GM21786 (cell line): ENCODE measurements around the gene ADAM12.
"Not testable (repeated sequence)": the region's sequence is repeated elsewhere in the genome, so short reads cannot be mapped to it uniquely, and the experiment has no call there.

Source experiments
- ATAC-seq: cut with Tn5 transposase; IDR thresholded peaks from one replicate; pipeline ENCODE4 v1.9.1; 2021; ENCODE audit not compliant: unreplicated experiment

ADAM12 gene

GRCh38 chr10:126196281-126196680, 192.0 kb downstream of the ADAM12 start:
- no peak for ATAC-seq

GRCh38 chr10:126191192-126191591, 197.1 kb downstream of the ADAM12 start:
- no peak for ATAC-seq

- no peak for ATAC-seq
These were observed 199.5 kb downstream of the ADAM12 start for GRCh38 chr10:126188679-126189200.

GRCh38 chr10:126187399-126187798, 200.9 kb downstream of the ADAM12 start:
- ATAC-seq, result no peak

- ATAC-seq, result no peak
These were observed 201.5 kb downstream of the ADAM12 start for GRCh38 chr10:126186766-126187165.

- ATAC-seq, result no peak
These were observed 202.4 kb downstream of the ADAM12 start for GRCh38 chr10:126185676-126186447.

- no peak for ATAC-seq
These were observed 206.7 kb downstream of the ADAM12 start for GRCh38 chr10:126181626-126182025.

- no peak for ATAC-seq
These were observed 208.6 kb downstream of the ADAM12 start for GRCh38 chr10:126179637-126180036.

- ATAC-seq, result no peak
These were observed 210.8 kb downstream of the ADAM12 start for GRCh38 chr10:126177417-126178030.

GRCh38 chr10:126175641-126176262, 212.5 kb downstream of the ADAM12 start:
- ATAC-seq, result no peak

GRCh38 chr10:126172755-126173154, 215.5 kb downstream of the ADAM12 start:
- ATAC-seq, result not testable (repeated sequence)

GRCh38 chr10:126171555-126171954, 216.7 kb downstream of the ADAM12 start:
- ATAC-seq, result no peak

- ATAC-seq, result no peak
These were observed 217.5 kb downstream of the ADAM12 start for GRCh38 chr10:126170776-126171175.

- no peak for ATAC-seq
These were observed 217.9 kb downstream of the ADAM12 start for GRCh38 chr10:126170371-126170770.

- no peak for ATAC-seq
These were observed 218.4 kb downstream of the ADAM12 start for GRCh38 chr10:126169899-126170298.

- no peak for ATAC-seq
These were observed 221.5 kb downstream of the ADAM12 start for GRCh38 chr10:126166797-126167196.

- ATAC-seq, result no peak
These were observed 222.4 kb downstream of the ADAM12 start for GRCh38 chr10:126165874-126166273.

- ATAC-seq, result no peak
These were observed 224.8 kb downstream of the ADAM12 start for GRCh38 chr10:126163506-126163905.

GRCh38 chr10:126161691-126162090, 226.6 kb downstream of the ADAM12 start:
- ATAC-seq, result no peak

- ATAC-seq, result no peak
These were observed 227.2 kb downstream of the ADAM12 start for GRCh38 chr10:126160971-126161630.

- no peak for ATAC-seq
These were observed 227.7 kb downstream of the ADAM12 start for GRCh38 chr10:126160571-126160970.
